NCI-H2081 treated with DMSO at 0.1 percent for 48 hours (cell line): ENCODE results near the gene BCL6B.
"Not testable (repeated sequence)": the region's sequence is repeated elsewhere in the genome, so short reads cannot be mapped to it uniquely, and the experiment has no call there.

Experiments used
- DNase-seq: peaks from one replicate; lab custom pipeline; 2025; lab: John Stamatoyannopoulos, UW

The BCL6B gene

GRCh38 chr17:7027335-7027734, 4.5 kb downstream of the BCL6B start:
- DNase-seq = no peak

- DNase-seq = no peak
Observed at GRCh38 chr17:7029096-7029495, 6.2 kb downstream of the BCL6B start.

DNA sequence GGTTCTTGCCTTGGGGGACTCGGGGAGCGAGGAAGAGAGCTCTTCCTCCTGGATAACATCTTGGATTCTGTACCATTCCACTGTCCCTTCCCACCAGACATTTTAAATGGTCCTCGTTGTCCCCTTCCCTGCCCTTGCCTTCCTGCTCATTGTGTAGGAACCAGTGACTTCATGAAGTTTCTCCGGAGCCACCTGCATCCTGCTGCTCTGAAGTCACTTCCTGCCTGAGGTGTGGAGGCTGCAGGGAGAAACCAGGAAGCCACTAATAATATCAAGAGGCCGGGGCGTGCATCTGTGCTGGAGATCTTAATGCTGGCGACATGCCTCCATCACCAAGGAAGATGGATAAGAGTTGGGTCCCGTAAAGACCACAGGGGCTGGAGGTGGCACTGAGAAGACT, 6.8 kb downstream of the BCL6B start:
- DNase-seq = no peak

DNA sequence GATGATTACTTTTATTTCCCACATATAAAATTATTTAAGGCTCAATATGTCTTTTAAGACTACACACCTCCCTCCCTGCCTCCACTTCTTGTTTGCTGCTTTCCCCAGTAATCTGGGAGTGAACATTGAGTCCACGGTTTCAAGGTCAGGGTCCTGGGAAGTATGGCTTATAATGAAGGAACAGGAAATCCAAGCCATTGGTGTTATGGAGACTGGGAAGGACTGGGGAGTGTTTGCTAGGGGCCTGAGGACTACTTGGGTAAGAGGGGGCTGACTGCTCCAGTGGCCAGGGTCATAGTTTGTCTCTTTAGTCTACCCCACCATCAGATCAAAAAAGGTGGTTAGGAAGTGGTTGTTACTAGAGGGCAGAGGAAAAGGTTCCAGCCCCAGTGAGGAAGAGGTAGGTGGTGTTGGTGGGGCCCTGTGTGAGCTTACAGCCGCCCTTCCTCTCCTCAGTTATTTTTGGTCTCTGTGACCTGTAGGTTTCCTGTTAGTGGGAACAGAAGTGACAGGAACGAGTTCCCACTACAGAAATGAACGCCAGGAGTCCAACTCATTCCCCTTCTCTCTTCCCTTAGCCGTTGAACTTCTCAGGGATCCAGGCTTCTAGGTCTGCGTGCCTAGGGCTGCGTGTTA, 12.2 kb downstream of the BCL6B start:
- no peak for DNase-seq

DNA sequence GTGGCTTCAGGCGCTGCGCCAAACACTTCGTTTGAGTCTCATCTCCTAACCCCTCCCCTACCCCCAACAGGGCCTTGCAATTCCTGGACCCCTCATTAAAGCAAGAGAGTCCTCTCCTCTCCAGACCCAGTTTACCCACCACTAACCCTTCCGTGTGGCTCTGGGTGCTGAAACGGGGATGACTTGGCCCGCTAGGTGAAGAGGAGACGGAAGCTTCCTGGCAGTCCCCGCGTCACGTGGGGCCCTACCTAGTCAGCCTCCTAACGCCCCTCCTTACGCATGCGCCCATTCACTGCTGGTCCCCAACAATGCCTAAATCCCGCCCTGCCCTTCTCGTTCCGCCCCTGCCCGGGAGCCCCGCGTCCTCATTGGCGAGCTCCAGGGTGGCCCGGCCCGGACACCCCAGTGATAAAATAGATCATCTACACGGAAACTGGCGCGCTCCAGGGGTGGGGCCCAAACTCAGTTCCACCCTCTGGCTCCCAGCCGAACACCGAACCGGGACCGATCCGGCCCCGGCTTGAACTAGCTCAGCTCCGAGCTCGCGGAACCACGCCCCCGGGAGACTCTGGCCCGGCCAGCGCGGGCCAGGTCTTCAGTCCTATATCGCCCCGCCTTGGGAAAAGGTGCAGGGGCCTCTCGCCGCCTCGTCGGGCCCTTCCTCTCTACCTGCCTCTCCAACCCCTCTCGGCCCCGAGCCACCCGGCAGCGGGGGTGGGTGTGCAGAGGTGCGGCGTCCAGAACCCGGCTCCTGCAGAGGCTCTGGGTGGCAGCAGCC, 12.9 kb downstream of the BCL6B start, which contains the start of gene SLC16A13:
Gene SLC16A13, plus strand, starts transcription at position 425 of the 778 bp plus-strand sequence. CDS start 368 bp downstream, outside the sequence.
- peak; percentile 48 for DNase-seq

GRCh38 chr17:7038025-7038862, 15.4 kb downstream of the BCL6B start:
- no peak for DNase-seq

- DNase-seq = no peak
Observed at GRCh38 chr17:7039832-7040231, 17.0 kb downstream of the BCL6B start.

GRCh38 chr17:7041607-7042500, 19.0 kb downstream of the BCL6B start:
- DNase-seq = no peak

DNA sequence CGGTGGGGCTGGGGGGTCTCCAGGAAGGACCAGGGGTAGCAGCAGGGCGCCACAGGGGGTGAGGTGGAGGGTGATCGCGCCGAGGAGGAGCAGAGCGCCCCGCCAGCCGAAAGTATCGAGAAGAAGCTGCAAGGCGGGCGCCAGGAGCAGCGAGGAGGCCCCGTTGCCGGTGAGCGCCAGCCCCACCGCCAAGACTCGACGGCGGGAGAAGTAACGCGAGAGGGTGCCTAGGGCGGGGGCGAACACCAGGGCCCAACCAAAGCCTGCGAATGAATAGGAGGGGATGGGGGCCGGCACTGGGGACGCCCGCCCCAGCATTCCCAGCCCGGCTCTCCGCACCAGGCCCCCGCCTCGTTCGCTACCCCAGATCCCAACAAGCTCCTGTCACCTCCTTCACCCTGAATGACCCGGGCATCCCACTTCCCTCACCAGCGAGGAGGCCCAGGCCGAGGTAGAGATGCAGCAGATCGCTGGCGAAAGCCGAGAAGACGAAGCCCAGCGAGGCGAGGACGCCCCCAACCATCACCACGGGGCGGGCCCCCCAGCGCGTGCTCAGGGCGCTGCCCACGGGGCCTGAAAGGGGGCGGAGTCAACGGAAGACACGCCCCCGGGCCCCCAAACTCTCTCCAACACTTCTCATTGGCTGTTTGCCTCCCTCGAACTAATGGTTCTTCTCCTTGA, 19.8 kb downstream of the BCL6B start:
- DNase-seq = no peak

- DNase-seq = no peak
Observed at GRCh38 chr17:7043182-7043496, 20.3 kb downstream of the BCL6B start.

DNA sequence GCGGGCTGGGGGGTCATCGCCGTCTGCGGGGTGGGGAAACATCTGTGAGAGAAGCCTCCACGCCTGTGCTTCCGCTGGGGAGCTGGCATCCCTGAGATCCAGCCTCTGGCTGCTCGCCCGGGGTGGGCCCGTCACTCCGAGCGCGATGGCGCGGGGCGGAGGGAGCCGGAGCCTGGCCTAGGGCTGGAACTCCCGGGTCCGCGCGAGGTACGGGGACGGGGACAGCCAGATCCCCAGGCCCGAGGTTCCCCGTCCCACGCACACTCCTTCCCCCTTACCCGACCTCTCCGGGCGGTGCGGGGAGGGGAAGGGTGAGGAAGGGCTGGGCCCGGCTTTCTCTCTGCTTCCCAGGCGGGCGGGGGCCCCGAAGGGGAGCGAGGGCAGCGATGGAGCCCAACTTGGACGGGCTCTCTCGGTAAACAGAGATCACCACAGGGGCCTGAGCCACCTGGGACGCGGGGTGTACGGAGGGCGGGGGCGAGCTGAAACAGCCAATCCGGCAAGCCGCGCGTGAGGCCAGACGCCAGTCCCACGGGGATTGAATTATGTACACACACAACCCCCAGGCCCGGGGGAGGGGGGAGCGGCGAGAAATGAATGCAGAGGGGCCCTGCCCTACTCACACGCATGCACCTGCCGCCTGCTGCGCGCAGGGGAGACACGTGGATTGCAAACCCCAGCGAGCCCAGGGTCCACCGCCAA, 20.8 kb downstream of the BCL6B start, which contains the start of gene SLC16A11:
Gene SLC16A11, minus strand, starts transcription at position 596 of the 702 bp plus-strand sequence. Its CDS starts 579 bp downstream, at position 17.
- no peak for DNase-seq

GRCh38 chr17:7045492-7046126, 22.8 kb downstream of the BCL6B start:
- no peak for DNase-seq

DNA sequence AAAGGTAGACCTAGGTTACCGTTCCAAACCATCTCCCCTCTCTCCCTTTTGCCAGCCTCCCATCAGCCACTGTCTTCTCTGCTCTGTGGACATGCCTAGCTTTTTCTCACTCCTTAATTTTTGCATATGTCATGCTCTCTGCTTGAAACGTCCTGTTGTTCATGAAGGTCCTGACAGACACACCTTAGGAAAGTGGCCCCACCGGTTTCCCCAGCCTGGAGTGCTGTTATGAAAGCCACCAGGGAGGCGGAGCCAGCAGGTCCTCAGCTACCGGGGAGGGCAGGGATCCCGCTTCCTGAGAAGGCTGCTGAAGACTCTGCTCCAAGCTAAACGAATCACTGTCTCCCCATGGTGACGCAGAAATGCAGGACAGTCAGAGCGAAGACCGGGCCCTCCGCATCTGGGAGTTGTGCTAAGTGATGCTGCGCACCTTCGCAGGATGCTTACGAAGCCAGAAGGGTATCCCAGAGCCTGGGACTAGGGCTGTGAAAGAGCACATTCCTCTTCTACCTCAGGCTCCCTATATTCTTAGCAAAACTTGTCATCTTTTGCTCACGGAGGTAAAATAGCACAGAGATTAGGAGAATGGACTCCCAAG, 23.4 kb downstream of the BCL6B start:
- DNase-seq = no peak

DNA sequence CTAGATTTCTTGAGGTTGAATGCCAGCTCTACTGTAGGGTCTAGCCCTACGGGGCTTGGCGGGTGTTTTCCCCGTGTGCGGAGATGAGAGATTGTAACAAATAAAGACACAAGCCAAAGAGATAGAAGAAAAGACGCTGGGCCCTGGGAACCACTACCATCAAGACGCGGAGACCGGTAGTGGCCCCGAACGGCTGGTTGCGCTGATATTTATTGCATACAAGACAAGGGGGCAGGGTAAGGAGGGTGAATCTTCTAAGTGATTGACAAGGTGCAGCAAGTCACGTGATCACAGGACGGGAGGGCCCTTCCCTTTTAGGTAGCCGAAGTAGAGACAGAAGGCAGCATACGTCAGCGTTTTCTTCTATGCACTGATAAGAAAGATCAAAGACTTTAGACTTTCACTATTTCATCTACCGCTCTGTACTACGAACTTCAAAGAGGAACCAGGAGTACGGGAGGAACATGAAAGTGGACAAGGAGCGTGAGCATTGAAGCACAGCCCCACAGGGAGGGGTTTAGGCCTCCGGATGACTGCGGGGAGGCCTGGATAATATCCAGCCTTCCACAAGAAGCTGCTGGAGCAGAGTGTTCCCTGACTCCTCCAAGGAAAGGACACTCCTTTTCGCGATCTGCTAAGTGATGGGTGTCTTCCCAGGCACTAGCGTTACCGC, 24.0 kb downstream of the BCL6B start:
- DNase-seq = not testable (repeated sequence)

DNA sequence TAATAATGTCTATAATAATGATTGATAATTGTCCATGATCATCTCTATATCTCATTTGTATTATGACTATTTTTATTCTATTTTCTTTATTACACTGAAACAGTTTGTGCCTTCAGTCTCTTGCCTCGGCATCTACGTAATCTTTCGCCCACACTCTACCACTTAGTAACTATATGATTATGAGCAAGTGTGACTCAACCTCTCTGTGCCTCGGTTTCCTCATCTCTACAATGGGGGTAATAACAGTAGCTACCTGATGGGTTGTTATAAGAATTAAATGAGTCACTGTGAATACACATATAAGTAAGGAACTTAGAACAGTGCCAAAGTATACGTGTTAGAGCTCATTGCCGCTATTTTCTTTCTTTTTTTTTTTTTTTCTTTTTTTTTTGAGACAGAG, 24.7 kb downstream of the BCL6B start:
- DNase-seq = no peak

GRCh38 chr17:7048968-7049367, 26.1 kb downstream of the BCL6B start:
- no peak for DNase-seq

DNA sequence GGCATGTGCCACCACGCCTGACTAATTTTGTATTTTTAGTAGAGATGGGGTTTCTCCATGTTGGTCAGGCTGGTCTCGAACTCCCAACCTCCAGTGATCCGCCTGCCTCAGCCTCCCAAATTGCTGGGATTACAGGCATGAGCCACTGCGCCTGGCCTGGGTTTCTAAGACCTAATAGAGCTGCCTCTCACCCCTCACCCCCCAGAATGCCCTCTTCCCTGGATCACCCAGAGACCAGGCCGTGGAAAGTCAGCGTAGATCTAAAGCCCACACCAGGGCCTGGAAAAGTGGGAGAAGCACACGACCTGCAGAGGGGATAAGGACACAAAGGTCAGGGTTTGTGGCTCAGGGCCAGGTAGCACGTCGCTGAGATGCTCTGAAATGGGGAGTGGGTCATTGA, 27.7 kb downstream of the BCL6B start:
- not testable (repeated sequence) for DNase-seq

GRCh38 chr17:7056386-7056785, 33.5 kb downstream of the BCL6B start:
- DNase-seq = no peak
